HUDEP-2 (cell line): ENCODE results near the gene TARBP1.
"Not testable (repeated sequence)": the region's sequence is repeated elsewhere in the genome, so short reads cannot be mapped to it uniquely, and the experiment has no call there.

Experiments
- DNase-seq, 76 experiments: peaks; one replicate each; lab custom pipeline; 2025; ENCODE audit not compliant: unreplicated experiment in 76 of 76; lab: John Stamatoyannopoulos, UW

The TARBP1 gene

GRCh38 chr1:234504969-234505768 lies 26.2 kb upstream of the TARBP1 start:
- DNase-seq = no peak

- not testable (repeated sequence) for DNase-seq
Observed at GRCh38 chr1:234504251-234504650, 25.3 kb upstream of the TARBP1 start.

GRCh38 chr1:234503193-234504050 lies 24.4 kb upstream of the TARBP1 start:
- DNase-seq = no peak

- DNase-seq = no peak
Observed at GRCh38 chr1:234502785-234503184, 23.8 kb upstream of the TARBP1 start.

- no peak for DNase-seq
Observed at GRCh38 chr1:234500269-234500668, 21.3 kb upstream of the TARBP1 start.

GRCh38 chr1:234499943-234500245 lies 20.9 kb upstream of the TARBP1 start:
- DNase-seq = no peak

- peak in 74 of 76 experiments; percentile 18 to 87 (median 72) for DNase-seq
Observed at GRCh38 chr1:234499119-234499942, 20.4 kb upstream of the TARBP1 start.

GRCh38 chr1:234498448-234499118 lies 19.6 kb upstream of the TARBP1 start:
- DNase-seq = no peak

- DNase-seq = no peak
Observed at GRCh38 chr1:234497589-234497988, 18.6 kb upstream of the TARBP1 start.

- DNase-seq = no peak
Observed at GRCh38 chr1:234495231-234495990, 16.4 kb upstream of the TARBP1 start.

GRCh38 chr1:234494049-234494448 lies 15.1 kb upstream of the TARBP1 start:
- DNase-seq = no peak

GRCh38 chr1:234490793-234491479 lies 12.0 kb upstream of the TARBP1 start:
- peak in 72 of 76 experiments; percentile 22 to 91 (median 66) for DNase-seq

- no peak for DNase-seq
Observed at GRCh38 chr1:234489698-234490077, 10.7 kb upstream of the TARBP1 start.

- peak in 1 of 76 experiments; percentile 6 for DNase-seq
Observed at GRCh38 chr1:234489007-234489697, 10.2 kb upstream of the TARBP1 start.

- DNase-seq = peak in 38 of 76 experiments; percentile 12 to 79 (median 36)
Observed at GRCh38 chr1:234488054-234489006, 9.4 kb upstream of the TARBP1 start.

- peak in 32 of 76 experiments; percentile 2 to 63 (median 30) for DNase-seq
Observed at GRCh38 chr1:234486858-234487840, 8.2 kb upstream of the TARBP1 start.
